Fibroblast of gingiva (primary cell): ENCODE measurements around the gene DIP2C.
"Not testable (repeated sequence)": the region's sequence is repeated elsewhere in the genome, so short reads cannot be mapped to it uniquely, and the experiment has no call there.

Source experiments
- DNase-seq: peaks from one replicate; pipeline ENCODE4 v3.0.0-alpha.2; 2011; ENCODE audit warnings: low read depth

Gene DIP2C

DNA sequence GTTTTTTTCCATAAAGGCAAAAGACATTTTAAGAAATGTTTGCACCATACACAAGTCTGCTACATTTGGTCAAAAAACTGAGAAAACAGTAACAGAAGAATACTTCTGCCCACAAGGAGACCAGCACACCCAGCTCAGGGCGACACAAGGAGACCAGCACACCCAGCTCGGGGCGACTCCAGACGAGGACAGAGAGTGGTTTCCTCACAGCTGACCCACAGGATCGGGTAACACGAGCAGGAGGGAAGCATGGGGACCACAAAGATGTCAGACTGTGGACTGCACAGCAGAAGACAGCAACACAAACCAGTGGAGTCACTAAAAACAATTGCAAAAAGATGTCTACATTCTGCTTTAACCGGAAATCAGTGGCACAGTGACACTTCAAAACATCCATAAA, 237.6 kb downstream of the DIP2C start:
- no peak for DNase-seq

DNA sequence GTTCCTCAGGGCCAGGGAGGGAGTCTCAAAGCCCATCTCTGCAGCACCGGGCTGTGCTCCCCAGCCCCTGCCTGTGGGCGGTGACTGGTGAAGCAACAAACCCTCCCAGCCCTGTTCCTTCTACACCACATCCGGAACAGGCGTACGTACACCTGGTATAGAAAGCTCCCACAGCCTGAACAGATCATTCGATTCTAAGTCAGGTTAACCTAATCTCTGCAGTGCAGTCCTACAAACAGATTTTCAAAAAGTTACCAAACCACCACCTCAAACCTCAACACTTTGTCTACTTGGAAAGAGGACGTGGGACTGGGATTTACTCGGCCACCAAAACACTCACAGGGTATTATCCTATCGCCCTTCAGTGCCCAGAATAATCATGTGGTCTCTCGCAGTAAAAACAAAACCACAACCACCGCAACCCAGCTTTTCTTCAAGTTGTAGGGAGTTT, 238.4 kb downstream of the DIP2C start:
- DNase-seq = no peak

DNA sequence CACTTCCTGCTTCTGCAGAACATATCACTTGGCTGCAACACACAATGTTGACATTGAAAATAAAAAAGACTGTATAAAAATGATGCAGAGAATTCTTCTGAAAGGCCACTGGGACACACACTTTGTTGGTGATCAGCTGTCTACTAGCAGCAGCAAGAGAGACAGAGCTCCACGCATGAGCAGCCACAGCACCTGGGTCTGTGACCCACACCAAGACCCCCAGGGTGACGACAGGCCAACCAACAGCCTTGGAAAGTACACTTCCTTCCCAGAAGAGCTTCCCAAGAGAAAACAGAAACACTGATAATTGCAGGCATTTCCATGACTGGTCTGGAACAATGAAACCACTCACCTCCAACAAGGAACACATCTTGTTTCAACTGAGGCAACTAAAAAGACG, 239.0 kb downstream of the DIP2C start:
- DNase-seq = no peak

DNA sequence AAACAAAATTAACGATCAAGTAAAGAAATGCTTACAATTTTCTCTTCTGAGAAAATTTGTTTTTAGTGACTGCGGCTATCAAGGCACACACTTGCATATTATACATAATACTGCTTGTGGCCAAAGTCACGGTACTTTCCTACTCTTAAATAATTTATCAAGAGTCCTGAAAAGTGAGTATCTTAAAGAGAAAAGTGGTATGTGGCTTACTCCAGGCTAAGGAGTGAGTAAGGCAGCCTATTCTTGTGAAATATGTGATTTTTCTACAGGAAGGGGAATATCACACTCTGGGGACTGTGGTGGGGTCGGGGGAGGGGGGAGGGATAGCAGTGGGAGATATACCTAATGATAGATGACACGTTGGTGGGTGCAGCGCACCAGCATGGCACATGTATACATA, 240.1 kb downstream of the DIP2C start:
- not testable (repeated sequence) for DNase-seq

DNA sequence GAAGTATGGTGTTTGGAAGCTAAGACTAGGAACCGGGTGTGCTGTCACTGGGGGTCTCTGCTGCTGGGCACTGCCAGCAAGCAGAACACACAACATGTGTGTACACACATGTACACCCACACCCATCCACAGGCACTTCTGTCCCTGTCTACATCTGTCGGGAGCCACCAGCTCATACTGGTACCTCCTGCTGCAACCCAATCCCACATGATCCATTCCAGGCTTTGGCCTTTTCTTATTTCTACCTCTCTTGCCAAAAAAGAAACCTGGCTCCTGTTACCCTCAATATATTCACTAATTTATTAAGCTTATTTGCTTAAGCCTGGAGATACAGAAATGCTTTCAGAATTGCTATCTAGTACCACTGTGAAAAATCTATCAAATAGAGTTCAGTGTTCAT, 246.0 kb downstream of the DIP2C start:
- DNase-seq = no peak

DNA sequence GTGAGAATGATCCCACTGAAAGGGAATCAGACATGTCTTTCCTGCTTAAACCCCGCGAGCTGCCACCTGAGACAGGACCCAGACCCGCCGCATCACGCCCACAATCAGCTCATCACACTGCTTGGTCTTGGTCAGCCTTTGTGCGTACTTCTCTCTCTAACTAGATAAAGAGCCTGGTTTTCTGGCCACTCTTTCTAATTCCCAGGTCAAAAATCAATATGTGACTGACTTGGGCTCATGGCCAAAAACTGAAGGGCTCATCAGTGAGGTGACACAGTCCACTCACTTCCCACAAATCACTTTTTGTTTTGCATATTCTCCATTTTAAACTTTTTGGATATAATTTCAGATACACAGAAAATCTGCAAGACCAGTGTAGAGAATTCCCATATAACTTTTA, 247.3 kb downstream of the DIP2C start:
- no peak for DNase-seq

DNA sequence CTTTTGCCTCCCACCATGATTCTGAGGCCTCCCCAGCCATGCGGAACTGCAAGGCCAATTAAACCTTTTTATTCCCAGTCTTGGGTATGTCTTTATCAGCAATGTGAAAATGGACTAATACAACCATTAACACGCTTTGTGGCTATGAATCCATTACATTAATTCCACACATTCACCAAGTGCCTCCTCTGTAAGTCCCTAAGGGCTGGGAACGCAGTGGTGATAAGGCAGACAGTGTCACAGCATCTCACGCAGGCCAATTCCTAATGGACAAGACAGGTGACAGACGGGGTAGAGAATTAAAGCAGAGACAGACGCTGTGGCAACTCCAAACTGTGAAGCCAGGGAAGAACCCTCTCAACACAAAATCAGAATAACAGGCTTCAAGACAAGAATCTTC, 247.8 kb downstream of the DIP2C start:
- DNase-seq = no peak

DNA sequence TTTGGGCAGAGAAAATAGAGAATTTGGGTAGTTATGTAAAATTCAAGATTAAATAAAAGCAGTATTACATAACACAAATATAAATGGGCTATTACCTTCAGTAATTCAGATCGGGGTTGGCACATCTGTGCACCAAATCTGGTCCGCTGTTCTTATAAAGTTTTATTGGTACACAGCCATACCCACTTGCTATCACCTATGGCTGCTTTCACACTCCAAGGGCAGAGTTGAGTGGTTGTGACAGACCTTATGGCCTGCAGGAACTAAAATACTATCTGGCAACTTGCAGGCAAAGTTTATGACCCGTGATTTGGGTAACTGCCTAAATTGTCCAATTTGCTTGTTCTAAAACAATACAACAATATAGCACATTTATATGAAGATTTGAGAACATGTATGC, 249.3 kb downstream of the DIP2C start:
- no peak for DNase-seq

DNA sequence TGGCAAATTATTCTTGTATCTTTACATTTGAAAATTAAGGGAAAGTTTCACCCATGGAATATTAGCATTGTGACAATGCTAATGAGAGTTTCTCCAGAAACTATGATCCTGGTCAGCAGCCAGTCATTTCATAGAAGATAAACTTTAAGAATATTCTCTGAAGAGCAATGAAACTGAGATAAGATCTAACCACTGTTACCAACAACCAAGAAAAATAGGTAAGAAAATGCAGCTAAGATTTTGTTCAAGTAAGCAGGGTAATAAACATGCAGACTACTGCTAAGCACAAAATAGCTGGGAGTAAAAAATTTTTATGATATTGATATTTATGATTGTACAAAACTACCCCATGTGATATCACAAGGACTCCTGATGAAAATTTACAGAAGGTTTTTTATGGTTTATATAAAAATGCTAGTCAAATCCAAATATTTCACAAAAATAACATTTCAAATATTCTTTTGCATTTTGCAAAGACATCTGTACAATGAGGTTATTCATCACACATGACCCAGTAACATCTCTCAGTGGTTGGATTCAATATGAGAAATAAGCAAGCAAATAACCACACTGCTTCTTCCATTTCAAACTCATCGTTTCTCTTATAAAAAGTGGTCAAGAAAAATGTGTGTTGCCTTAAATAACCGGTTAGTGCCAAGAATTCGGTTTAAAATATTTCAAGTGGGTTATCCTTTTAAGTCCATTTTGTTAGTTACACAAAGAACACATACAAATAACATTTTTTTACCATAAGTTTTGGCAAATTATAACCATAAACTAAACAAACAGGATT, 251.6 kb downstream of the DIP2C start:
- DNase-seq = peak; percentile 42

DNA sequence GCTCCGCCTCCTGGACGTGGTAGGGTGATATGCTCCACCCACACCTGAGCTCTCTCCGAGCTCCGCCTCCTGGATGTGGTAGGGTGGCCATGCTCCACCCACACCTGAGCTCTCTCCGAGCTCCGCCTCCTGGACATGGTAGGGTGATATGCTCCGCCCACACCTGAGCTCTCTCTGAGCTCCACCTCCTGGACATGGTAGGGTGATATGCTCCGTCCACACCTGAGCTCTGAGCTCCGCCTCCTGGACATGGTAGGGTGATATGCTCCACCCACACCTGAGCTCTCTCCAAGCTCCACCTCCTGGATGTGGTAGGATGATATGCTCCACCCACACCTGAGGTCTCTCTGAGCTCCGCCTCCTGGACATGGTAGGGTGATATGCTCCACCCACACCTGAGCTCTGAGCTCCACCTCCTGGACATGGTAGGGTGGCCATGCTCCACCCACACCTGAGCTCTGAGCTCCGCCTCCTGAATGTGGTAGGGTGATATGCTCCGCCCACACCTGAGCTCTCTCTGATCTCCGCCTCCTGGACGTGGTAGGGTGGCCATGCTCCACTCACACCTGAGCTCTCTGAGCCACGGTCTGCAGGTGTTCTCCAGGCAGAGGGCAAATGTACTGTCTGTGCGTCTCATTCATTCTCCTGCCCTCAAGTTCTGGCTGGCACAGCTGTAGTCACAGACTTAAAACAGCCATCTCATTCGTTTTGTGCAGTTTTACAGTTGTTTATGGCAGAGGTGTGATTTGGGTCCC, 252.4 kb downstream of the DIP2C start:
- DNase-seq = no peak

DNA sequence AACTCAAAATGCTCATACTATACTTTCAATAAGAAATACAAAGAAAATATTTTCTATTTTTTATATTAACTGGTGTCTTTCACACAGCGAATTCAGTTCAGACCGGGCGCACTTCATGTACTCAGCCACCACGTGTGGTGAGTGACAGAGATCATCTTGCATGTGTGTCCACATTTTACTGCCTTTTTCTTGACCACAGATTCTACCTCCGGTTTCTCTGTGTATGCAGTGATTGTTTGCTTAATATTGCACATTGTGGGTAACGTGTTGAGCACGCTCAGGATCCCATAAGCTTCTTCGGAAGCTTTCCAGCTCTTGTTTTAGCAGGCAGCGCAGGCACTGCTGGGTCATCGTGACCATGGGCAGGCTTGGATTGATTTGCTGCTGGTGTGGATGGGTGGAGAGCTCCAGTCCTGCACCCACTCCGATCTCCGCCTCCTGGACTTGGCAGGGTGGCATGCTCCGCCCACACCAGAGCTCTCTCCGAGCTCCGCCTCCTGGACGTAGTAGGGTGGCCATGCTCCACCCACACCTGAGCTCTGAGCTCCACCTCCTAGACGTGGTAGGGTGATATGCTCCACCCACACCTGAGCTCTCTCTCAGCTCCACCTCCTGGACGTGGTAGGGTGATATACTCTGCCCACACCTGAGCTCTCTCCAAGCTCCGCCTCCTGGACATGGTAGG, 253.3 kb downstream of the DIP2C start:
- no peak for DNase-seq

DNA sequence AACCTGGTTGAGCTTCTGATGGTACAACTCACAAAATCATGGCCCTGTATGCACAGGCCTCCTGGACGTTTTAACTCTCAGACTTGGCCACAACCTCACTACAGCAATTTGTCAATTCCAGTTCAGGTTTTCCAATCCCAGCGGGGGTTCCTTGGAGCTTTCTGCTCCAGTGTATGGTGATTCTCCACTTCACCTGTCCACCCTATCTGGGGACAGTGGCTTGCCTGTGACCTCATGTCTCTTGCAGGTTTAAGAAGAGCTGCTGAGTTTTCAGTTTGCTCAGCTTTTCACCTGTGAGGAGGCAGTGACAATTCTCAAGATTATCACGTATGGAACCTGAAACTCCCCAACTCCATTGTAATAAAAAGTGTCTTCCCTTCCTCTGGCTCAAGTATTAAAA, 254.1 kb downstream of the DIP2C start:
- DNase-seq = no peak

DNA sequence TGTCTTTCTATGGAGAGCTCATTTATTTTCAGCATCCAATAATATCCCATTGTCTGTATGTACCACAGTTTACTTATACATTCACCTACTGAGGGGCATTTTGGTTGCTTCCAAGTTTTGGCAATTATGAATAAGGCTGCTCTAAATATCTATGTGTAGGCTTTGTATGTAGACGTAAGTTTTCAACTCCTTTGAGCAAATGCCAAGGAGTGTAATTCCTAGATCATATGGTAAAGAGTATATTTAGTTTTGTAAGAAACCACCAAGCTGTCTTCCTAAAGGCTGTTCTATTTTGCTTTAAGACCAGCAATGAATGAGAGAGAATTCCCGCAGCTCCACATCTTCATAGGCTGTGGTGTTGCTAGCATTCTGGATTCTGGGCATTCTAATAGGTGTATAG, 259.8 kb downstream of the DIP2C start:
- no peak for DNase-seq

DNA sequence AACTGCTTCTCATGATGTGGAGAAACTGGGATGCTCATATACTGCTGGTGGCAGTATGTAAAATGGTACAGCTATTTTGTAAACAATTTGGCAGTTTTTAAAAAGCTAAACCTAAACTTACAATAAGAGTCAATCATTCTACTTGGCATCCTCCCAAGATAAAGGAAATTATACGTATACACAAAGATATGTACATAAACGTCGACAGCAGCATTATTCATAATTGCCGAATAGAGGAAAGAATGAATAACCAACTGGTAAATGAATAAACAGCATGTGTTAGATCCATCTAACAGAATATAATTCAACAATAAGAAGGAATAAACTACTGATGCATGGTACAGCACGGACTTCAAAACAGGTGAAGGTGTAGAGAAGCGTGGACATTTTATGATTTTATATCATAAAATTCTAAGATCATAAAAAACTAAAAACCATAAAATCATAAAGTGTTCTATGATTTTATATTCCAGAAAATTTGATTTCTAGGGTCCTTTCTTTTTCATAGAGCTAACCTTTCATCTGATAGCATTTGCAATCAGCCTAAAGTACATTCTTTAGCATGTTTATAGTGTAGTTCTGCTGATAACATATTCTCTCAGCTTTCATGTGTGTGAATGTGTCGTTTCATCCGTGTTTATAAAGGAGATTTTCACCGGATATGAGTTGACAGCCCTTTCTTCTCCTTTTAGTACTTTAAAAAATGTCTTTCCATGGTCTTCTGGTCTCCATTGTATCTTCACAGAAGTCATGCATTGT, 261.5 kb downstream of the DIP2C start:
- no peak for DNase-seq

DNA sequence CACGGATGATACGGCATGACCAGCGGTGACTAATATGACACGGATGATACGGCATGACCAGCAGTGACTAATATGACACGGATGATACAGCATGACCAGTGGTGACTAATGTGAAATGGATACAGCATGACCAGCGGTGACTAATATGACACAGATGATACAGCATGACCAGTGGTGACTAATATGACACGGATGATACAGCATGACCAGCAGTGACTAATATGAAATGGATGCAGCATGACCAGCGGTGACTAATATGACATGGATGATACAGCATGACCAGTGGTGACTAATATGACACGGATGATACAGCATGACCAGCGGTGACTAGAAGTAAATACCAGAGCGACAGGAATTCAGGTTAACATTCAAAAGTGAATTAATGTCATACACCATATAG, 264.1 kb downstream of the DIP2C start:
- DNase-seq = not testable (repeated sequence)

DNA sequence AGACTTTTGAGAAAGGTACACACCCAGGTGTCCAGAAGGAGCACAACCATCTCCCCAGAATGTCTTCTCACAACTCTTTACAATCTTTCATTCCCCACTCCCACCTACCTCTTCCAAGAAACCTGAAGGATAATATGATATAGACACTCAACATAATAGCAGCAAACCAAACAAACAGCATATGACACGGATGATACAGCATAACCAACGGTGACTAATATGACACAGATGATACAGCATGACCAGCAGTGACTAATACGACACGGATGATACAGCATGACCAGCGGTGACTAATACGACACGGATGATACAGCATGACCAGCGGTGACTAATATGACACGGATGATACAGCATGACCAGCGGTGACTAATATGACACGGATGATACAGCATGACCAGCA, 264.7 kb downstream of the DIP2C start:
- not testable (repeated sequence) for DNase-seq

DNA sequence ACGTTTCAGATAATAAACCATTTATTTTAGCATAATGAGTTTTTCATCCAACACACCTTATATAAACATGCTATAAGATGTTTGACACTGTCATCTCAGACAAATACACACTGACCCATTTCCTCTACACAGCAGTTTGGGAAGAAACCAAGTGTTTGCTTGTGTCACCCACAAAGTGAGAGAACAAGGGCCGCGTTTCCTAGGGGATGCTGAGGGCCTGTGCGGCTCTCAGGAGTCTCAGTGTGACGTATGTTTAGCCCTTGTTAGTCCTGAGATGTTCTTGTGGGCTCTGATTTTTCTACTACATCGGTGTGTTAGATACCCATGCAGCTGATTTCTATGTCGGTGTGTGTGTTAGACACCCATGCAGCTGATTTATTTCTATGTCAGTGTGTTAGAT, 266.3 kb downstream of the DIP2C start:
- DNase-seq = no peak

DNA sequence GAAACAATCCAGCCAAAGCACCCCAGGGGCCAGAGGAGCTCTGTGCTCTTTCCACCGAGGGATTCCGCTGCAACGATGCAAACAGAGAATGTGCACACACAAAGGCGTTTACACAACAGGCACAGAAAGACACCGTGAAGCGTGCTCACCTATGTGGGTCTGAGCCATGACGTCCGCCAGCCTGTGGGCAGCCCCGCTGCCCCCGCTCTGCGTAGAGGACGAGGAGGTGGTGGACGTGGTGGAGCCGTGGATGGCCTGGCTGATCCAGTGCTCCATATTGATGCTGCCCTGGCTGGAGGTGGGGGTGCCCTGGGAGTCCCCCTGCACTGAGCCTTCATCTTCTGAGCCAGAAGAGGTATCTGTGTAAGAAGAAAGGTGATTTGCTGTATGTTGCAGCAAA, 266.8 kb downstream of the DIP2C start:
- no peak for DNase-seq

DNA sequence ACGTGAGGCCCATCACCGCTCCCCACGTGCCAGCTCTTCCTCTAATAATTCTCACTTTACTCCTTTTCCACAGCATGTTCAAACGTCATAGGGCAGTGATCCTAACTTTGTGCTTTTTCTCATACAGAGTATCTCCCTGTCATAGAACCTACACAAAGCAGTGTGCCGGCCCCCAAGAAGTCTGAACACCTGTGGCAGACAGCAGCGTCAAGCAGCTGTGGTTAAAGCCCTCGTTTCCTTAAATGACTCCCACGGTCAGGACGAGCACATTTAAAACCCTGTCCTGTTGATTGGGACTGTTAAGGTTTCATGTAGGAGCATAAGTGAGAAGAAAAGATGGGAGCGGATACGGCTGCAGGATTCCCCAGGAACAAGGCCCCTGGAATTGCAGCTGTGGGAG, 267.2 kb downstream of the DIP2C start:
- DNase-seq = no peak

DNA sequence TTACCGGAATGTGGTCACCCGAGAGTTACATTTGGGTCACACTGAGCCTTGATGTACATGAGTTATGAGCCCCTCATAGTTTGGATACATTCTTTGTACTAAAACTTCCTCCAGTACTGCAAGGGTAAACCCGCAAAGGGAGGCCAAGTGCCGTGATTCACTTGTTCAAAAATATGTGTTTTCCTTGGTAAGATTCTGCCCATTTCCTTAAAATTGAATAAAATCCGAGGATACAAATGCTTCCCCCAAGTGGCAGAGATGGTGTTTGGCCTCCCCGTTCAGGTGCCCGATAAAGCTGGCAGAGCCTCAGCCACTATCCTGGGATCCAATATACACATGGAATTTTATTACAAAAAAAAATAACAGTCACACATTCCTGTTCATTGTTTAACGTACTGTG, 268.3 kb downstream of the DIP2C start:
- DNase-seq = no peak

DNA sequence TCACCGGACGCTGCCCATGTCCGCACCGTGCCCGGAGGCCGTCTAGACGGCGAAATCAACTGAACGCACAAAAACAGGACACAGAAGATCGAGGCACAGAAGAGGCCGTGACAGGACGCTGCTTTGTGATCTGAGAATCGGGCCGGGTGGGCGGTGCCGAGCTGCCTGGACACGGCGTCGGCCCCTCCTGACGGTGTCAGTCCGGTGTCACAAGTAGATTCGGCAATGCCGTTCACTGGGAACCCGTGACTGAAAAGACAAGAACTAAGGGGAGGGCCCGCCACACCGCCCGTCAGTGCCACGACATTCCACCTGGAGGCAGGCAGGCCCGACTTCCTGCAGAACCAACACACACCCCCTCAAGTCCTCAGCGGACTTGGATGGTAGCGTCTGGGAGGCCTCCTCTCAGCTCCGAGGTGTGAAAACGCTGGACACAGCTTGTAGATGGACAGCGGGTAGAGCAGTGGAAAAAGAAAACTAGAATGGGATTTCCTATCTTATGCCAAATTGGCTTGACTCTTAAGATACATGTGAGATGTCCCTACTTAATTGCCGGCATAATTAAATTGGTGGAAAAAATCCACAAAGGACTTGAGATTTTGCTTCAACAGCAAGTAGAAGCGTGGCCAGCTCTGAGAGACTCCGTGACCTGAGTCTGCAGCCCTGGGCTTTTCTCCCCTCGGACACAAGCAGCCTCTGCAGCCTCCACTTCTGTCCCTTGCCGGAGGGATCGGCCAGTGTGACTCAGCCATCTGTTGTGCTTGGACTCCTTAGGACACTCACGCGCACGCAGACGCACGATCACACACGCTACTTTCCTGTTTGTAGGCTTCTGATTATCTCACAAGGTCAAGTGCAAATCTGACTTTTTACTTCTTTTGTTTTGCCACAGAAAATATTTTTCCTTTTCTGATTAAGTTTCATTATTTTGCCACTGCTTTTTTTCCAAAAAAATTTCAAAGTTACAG, 269.0 kb downstream of the DIP2C start:
- no peak for DNase-seq
